ENCODE data around the gene FADS2. TPM values are rescaled to one million over a fixed set of nuclear protein-coding genes. Genes with fewer than 3 reads are reported as not detected.

Gene FADS2
- total RNA-seq, 1 donor from 2014 or later: 25.7 TPM

DNA sequence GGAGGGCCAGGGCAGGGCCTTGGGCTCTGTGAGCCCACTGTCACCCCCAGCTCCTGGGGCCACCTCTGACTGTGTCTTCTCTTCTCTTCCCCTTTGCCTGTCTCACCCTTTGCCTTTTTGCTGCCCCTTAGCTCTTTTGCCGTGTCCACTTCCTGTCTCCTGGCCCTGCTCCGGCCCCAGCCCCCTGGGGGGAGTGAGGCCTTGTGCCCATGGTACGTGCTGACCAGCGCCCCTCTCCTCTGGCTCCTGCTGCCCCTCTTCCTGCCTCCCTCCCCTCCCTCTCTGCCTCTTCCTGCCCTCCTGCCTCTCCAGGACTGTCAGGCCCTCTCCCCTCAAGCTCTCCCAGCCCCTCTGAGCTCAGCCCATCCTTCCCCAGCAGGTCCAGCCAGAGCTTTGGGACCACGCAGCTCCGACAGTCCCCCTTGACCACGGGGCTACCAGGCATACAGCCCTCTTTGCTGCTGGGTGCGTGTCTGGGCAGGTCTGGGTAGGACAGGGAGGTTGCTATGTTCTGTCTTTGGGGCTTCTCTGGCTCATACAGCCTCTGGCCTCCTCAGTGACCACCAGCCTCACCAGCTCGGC is 47.4 kb upstream of the FADS2 start:
- TF ChIP-seq, protein P1, sequence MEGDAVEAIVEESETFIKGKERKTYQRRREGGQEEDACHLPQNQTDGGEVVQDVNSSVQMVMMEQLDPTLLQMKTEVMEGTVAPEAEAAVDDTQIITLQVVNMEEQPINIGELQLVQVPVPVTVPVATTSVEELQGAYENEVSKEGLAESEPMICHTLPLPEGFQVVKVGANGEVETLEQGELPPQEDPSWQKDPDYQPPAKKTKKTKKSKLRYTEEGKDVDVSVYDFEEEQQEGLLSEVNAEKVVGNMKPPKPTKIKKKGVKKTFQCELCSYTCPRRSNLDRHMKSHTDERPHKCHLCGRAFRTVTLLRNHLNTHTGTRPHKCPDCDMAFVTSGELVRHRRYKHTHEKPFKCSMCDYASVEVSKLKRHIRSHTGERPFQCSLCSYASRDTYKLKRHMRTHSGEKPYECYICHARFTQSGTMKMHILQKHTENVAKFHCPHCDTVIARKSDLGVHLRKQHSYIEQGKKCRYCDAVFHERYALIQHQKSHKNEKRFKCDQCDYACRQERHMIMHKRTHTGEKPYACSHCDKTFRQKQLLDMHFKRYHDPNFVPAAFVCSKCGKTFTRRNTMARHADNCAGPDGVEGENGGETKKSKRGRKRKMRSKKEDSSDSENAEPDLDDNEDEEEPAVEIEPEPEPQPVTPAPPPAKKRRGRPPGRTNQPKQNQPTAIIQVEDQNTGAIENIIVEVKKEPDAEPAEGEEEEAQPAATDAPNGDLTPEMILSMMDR (IDR thresholded peaks at IDR 0.05; ENCODE audit: borderline replicate concordance): no peak
- Histone ChIP-seq H3K4me3 (no peak overlapping the region), H3K9me3 (replicated peaks) (no peaks in the 10 kb centered on the region), H3K27me3 (ENCODE audit: low read depth) (no peaks in the 10 kb centered on the region), H3K4me1 (peaks cover 10% of the 10 kb centered on the region), H3K27ac (replicated peaks) (no peak overlapping the region), H3K36me3 (peaks cover 9% of the 10 kb centered on the region)
- no peak for DNase-seq
- intact Hi-C loops (cut with micrococcal nuclease): no loop called here

DNA sequence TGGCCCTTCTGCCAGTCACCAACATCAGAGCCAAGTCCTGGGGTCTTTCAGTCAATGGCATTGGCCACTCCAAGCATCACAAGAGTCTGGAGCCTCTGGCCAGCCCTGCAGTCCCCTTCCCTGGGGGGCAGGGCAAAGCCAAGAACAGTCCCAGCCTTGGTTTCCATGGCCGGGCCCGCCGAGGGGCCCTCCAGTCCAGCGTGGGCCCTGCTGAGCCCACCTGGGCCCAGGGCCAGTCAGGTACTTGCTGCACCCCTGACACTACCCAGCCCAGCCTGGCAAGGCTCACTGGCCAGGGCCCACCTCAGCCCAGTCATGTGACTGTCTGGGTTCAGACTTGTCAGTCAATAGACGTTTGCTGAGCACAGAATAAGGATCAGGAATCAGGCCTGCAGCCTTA is 46.5 kb upstream of the FADS2 start:
- intact Hi-C loops (cut with micrococcal nuclease): no loop called here
- no peaks in the 10 kb centered on the region for H3K9me3 ChIP-seq (replicated peaks)
- no peak for DNase-seq
- peaks cover 17% of the 10 kb centered on the region for H3K36me3 ChIP-seq
- peaks cover 10% of the 10 kb centered on the region for H3K4me1 ChIP-seq
- no peaks in the 10 kb centered on the region for H3K27me3 ChIP-seq (ENCODE audit: low read depth)
- H3K4me3 ChIP-seq: no peak overlapping the region
- TF ChIP-seq, protein P1 (IDR thresholded peaks at IDR 0.05; ENCODE audit: borderline replicate concordance): no peak
- no peak overlapping the region for H3K27ac ChIP-seq (replicated peaks)

DNA sequence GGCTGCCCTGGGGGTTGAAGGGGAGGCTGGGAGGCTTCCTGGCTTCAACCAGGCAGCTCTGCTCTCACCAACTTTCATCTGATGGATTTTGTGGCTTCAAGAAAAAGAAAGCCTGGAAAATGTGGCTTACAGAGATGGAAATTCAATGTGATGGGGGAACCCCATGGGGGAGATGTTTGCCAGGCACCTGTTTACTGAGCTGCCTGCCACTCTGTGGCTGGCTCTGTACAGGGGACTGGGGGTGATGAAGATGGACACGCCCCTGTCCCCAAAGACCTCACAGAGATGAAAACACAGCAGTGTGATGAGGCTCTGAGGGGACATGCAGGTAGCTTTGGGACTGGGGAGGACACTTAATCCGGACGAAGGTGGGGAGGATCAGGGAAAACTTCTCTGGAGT is 45.8 kb upstream of the FADS2 start:
- H3K36me3 ChIP-seq: peaks cover 24% of the 10 kb centered on the region
- DNase-seq: no peak
- TF ChIP-seq, protein P1 (IDR thresholded peaks at IDR 0.05; ENCODE audit: borderline replicate concordance): no peak

DNA sequence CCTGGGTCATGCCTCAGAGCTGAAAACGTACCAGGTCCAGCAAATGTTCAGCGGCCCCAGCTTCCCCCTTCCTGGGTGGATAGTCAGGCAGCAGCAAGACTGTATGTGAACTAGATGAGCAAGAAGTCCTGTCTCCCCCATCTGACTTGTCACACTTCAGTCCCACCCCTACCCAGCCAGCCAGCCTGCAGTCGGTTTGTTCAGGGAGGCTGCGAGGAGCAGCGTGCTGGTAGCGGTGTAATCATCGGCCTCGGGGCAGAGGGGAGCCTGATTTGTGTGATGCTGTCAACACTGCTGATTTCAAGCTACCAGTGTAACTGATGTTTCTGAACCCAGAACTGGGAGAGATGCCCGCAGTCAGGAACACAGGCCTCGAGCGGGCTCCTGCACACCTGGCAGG is 45.3 kb upstream of the FADS2 start:
- Histone ChIP-seq H3K27me3 (ENCODE audit: low read depth) (no peaks in the 10 kb centered on the region), H3K36me3 (peaks cover 30% of the 10 kb centered on the region)
- no peak for DNase-seq

More for the DNA sequence above, 45.8 kb upstream of the FADS2 start:
- H3K9me3 ChIP-seq (replicated peaks): no peaks in the 10 kb centered on the region
- peaks cover 5% of the 10 kb centered on the region for H3K4me1 ChIP-seq
- intact Hi-C loops (cut with micrococcal nuclease): no loop called here
- no peak overlapping the region for H3K4me3 ChIP-seq
- no peaks in the 10 kb centered on the region for H3K27me3 ChIP-seq (ENCODE audit: low read depth)
- H3K27ac ChIP-seq (replicated peaks): no peak overlapping the region

DNA sequence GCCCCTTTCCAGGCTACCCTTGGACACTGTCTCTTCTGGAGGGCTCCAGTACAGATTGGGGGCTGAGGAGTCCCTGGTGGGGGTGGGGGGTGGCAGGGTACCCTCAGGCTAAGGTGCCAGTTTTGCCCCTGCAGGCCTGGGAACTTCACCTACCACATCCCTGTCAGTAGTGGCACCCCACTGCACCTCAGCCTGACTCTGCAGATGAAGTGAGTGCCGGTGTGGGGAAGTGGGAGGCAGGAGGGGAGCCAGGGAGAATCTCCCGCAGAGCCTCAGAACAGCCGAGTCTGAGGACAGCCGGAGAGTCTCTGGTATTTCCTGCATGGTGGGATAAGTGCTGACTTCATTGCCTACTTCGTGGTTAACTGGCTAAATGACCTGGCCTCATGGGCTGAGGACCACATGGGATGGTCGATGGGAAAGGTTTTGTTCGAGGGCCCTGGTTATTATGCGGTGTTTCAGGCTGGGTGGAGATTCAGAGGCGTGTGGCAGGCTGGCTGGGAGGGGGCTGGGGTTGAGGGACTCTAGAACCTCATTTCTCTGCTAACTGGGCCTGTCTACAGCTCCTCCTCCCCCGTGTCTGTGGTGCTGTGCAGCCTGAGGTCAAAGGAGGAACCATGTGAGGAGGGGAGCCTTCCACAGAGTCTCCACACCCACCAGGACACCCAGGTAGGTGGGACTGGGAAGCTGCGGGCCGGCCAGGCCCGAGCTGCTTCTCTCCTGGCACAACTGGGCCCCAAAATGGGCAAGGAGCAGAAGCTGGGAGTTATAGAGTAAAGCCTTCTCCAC is 44.2 kb upstream of the FADS2 start:
- TF ChIP-seq, protein P1 (IDR thresholded peaks at IDR 0.05; ENCODE audit: borderline replicate concordance): no peak
- no peaks in the 10 kb centered on the region for H3K9me3 ChIP-seq (replicated peaks)
- intact Hi-C loops (cut with micrococcal nuclease): no loop called here
- no peaks in the 10 kb centered on the region for H3K4me1 ChIP-seq
- no peak overlapping the region for H3K4me3 ChIP-seq
- no peaks in the 10 kb centered on the region for H3K27me3 ChIP-seq (ENCODE audit: low read depth)
- peaks cover 40% of the 10 kb centered on the region for H3K36me3 ChIP-seq
- DNase-seq: no peak
- no peak overlapping the region for H3K27ac ChIP-seq (replicated peaks)

More for the DNA sequence above, 45.3 kb upstream of the FADS2 start:
- intact Hi-C loops (cut with micrococcal nuclease): no loop called here
- Histone ChIP-seq H3K9me3 (replicated peaks) (no peaks in the 10 kb centered on the region), H3K4me1 (no peaks in the 10 kb centered on the region), H3K27ac (replicated peaks) (no peak overlapping the region), H3K4me3 (no peak overlapping the region)
- TF ChIP-seq, protein P1 (IDR thresholded peaks at IDR 0.05; ENCODE audit: borderline replicate concordance): no peak

All from left ventricle myocardium inferior (tissue), 1 donor.